ENCODE measurements around the gene SCG3. TPM values are rescaled to one million over a fixed set of nuclear protein-coding genes. Genes with fewer than 3 reads are reported as not detected.
A peak's percentile ranks its signal among the peaks of the same experiment; 100 is the strongest.

Gene SCG3
- total and polyA plus RNA-seq, 10 donors = 0.06 to 0.16 TPM; not detected in 8

- peak overlapping the region; percentile 64 to 93 (median 86) for H3K4me3 ChIP-seq
- no peaks in the 10 kb centered on the region for H3K9me3 ChIP-seq
- H3K36me3 ChIP-seq = no peaks in the 10 kb centered on the region
- no peaks in the 10 kb centered on the region for H3K27me3 ChIP-seq (replicated peaks in 1 of 7)
- WGBS, 5 donors = 1 to 3% (median 1%) methylated on average over 7 to 69 of the region's 69 CpGs
- TF ChIP-seq POLR2AphosphoS5 (IDR thresholded peaks at IDR 0.05) = peak in 1 of 3 donors; percentile 17
- TF ChIP-seq CTCF (IDR thresholded peaks at IDR 0.05 in 8 of 11, conservative IDR thresholded peaks at IDR 0.05 in 3 of 11) = no peak
- H3K27ac ChIP-seq = peak overlapping the region; percentile 89 to 96 (median 94)
- peaks cover 49 to 63% (median 59%) of the 10 kb centered on the region in 6 donors for H3K4me1 ChIP-seq
- intact Hi-C loops (cut with DNase I; ENCODE audit: low total_unique reads) = no loop called here
- DNase-seq = peak; percentile 93
Observed at GRCh38 chr15:51736751-51737521, 55.6 kb downstream of the SCG3 start.

GRCh38 chr15:51737522-51738305 is 56.4 kb downstream of the SCG3 start, which contains the start of gene LYSMD2:
LYSMD2 (minus strand) TSS chr15:51737655; CDS start chr15:51737622, 33 bp downstream.
- 0 to 1% (median 1%) methylated on average over 15 to 67 of the region's 67 CpGs for WGBS, 5 donors
- DNase-seq = peak; percentile 97
- H3K36me3 ChIP-seq = no peaks in the 10 kb centered on the region

DNA sequence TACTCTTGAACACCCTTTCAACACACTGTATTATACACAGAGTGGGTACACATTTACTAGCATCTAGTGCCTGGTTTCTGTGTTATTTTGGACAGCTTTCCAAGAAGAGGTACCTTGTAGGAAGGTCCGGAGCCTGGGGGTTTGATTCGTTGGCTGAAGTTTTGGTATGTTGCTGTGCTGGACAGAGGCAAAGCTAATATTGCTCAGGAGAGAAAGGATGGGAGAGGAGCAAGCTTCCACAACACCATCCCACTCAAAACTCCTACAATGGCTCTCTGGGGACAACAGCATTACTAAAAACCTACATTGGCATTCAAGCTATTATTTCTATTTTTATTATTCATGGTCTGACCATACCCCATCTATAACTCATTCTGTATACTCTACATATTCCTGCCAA is 57.2 kb downstream of the SCG3 start:
- peak overlapping the region; percentile 89 to 96 (median 94) for H3K27ac ChIP-seq
- TF ChIP-seq POLR2AphosphoS5 (IDR thresholded peaks at IDR 0.05) (no peak), POLR2A (IDR thresholded peaks at IDR 0.05) (no peak), CTCF (IDR thresholded peaks at IDR 0.05 in 8 of 11, conservative IDR thresholded peaks at IDR 0.05 in 3 of 11) (no peak)
- intact Hi-C loops (cut with DNase I; ENCODE audit: low total_unique reads) = no loop called here
- peak overlapping the region in 1 of 8 donors; percentile 92 for H3K4me3 ChIP-seq
- H3K9me3 ChIP-seq = no peaks in the 10 kb centered on the region
- H3K4me1 ChIP-seq = peaks cover 34 to 47% (median 43%) of the 10 kb centered on the region in 6 donors
- no peaks in the 10 kb centered on the region for H3K36me3 ChIP-seq
- DNase-seq = no peak
- no peaks in the 10 kb centered on the region for H3K27me3 ChIP-seq (replicated peaks in 1 of 7)
- WGBS, 5 donors = 80 to 89% (median 81%) methylated on average over 2 of the region's 2 CpGs

More at GRCh38 chr15:51737522-51738305, 56.4 kb downstream of the SCG3 start, which contains the start of gene LYSMD2:
- Histone ChIP-seq H3K4me1 (peaks cover 41 to 55% (median 51%) of the 10 kb centered on the region in 6 donors), H3K27me3 (replicated peaks in 1 of 7) (no peaks in the 10 kb centered on the region), H3K9me3 (no peaks in the 10 kb centered on the region), H3K27ac (peak within 1 kb of the TSS; percentile 89 to 96 (median 94)), H3K4me3 (peak within 1 kb of the TSS; percentile 64 to 93 (median 86))
- intact Hi-C loops (cut with DNase I; ENCODE audit: low total_unique reads) = no loop called here
- TF ChIP-seq POLR2AphosphoS5 (IDR thresholded peaks at IDR 0.05) (peak; percentile 77 to 89 (median 87)), CTCF (IDR thresholded peaks at IDR 0.05 in 8 of 11, conservative IDR thresholded peaks at IDR 0.05 in 3 of 11) (no peak), POLR2A (IDR thresholded peaks at IDR 0.05) (peak in 1 of 3 donors; percentile 53)

Measured in spleen (tissue), 11 donors.